HUES6 (cell line): ENCODE data around the gene GSTM3.

Experiments used
- H3K27ac ChIP-seq: 2 replicates; pipeline ENCODE4 v1.7.0; 2013; ENCODE audit warnings: low read depth, mild to moderate bottlenecking, low read length, inconsistent platforms
- H3K27me3 ChIP-seq: 2 replicates; pipeline ENCODE4 v1.6.1; 2013; ENCODE audit warnings: low read length; ENCODE audit not compliant: control insufficient read depth, insufficient read depth
- H3K36me3 ChIP-seq: 2 replicates; pipeline ENCODE4 v1.6.1; 2013; ENCODE audit warnings: low read length; ENCODE audit not compliant: control insufficient read depth, insufficient read depth
- H3K4me1 ChIP-seq: 2 replicates; pipeline ENCODE4 v1.6.1; 2013; ENCODE audit warnings: low read length; ENCODE audit not compliant: control insufficient read depth, insufficient read depth
- H3K4me3 ChIP-seq: 2 replicates; pipeline ENCODE4 v1.5.1; 2013; ENCODE audit warnings: low read depth, low read length
- H3K9ac ChIP-seq: one replicate; pipeline ENCODE4 v1.6.1; 2013; ENCODE audit warnings: mild to moderate bottlenecking, low read length
- H3K9me3 ChIP-seq: 2 replicates; pipeline ENCODE4 v1.6.1; 2013; ENCODE audit warnings: low read depth, low read length; ENCODE audit not compliant: control insufficient read depth, insufficient read depth

Gene GSTM3

GRCh38 chr1:109773900-109774485, 33.2 kb upstream of the GSTM3 start:
- H3K27ac ChIP-seq: no peak overlapping the region
- no peaks in the 10 kb centered on the region for H3K27me3 ChIP-seq
- H3K4me3 ChIP-seq: no peak overlapping the region
- peaks cover 12% of the 10 kb centered on the region; the same call in 1 of the 2 replicates for H3K4me1 ChIP-seq
- H3K36me3 ChIP-seq: no peaks in the 10 kb centered on the region
- H3K9ac ChIP-seq: no peak overlapping the region
- no peaks in the 10 kb centered on the region for H3K9me3 ChIP-seq

DNA sequence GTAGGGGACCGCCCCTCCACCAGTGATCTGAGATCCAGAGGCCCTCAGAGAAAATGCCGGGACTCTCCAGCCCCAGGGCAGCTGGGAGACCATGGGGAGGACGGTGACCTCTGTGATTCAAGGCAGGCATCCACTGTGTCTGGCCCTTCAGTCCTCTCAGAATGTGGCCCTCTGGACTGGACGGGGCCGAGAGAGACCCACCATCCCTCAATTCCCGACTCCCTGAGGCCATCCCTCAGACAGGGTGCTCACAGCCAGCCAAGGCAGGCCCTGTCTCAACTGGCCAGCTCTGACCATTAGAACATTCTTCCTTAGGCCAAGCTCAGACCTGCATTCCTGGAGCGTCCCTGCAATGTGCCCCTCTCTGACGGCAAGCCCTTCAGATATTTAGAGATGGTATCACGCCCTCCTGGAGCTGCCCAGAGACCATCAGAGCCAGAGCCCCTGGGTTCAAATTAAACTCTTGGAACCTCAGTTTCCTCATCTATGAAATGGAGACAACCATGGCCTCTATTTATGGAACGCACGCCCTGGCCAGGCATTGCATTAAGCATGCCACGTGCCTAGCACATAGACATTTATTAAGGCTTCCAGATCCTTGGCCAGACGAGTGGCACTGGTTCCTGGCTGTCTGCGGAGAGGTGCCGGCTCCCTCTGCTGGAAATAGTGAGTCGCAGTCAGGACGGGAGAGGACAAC, 32.5 kb upstream of the GSTM3 start:
- no peaks in the 10 kb centered on the region for H3K9me3 ChIP-seq
- no peak overlapping the region for H3K9ac ChIP-seq
- no peak overlapping the region for H3K4me3 ChIP-seq
- no peak overlapping the region for H3K27ac ChIP-seq
- H3K27me3 ChIP-seq: no peaks in the 10 kb centered on the region
- peaks cover 12% of the 10 kb centered on the region; the same call in 1 of the 2 replicates for H3K4me1 ChIP-seq
- no peaks in the 10 kb centered on the region for H3K36me3 ChIP-seq

GRCh38 chr1:109772658-109773202, 31.9 kb upstream of the GSTM3 start:
- Histone ChIP-seq H3K9me3 (no peaks in the 10 kb centered on the region), H3K27ac (no peak overlapping the region), H3K27me3 (no peaks in the 10 kb centered on the region), H3K4me3 (no peak overlapping the region), H3K9ac (no peak overlapping the region), H3K36me3 (no peaks in the 10 kb centered on the region), H3K4me1 (peaks cover 12% of the 10 kb centered on the region; the same call in 1 of the 2 replicates)

DNA sequence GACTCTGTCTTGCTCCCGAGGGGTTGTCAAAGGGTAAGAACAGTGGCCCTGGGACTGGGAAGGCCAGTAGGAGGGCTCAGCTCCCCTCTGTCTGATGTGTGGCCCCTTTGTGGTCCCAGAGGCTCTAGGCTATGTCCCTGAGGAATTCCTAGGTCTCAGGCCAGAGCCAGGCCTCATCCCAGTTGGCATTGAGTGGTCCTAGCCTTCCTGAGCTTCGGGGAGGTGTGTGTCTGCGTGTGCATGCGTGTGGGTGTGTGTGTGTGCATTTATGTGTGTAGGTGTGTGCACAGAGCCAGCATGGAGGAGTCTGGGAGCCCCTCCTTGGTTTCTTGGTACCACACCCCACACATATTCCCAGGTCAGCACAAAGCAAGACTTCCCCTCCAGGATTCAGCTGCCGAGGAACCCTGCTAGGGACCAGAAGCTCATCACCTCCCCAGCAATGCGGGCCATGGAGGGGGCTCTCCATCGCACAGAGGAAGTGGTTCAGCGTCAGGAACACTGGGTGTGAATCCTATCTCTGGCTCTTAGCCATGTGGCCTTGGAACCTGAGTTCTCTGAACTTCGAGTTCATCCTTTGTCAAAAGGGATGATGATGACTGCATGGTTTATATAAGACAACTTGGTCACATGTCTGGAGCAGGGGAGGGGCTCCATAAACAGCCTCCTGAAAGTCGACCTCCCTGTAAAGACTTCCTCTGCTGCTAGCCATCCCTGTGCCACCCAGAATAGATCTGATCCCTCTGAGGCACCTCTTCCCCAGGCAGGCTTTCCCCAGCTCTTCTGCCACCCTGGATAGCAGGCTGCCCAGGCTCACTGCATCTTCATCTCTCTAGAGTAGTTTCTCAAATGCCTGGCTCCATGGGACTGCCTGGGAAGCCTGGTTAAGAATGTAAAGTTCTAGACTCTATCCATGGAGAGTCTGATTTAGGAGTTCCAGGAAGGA, 31.1 kb upstream of the GSTM3 start:
- peaks cover 8% of the 10 kb centered on the region; the same call in 1 of the 2 replicates for H3K4me1 ChIP-seq
- H3K27ac ChIP-seq: no peak overlapping the region
- H3K9ac ChIP-seq: no peak overlapping the region
- H3K4me3 ChIP-seq: no peak overlapping the region
- H3K36me3 ChIP-seq: no peaks in the 10 kb centered on the region
- no peaks in the 10 kb centered on the region for H3K27me3 ChIP-seq
- H3K9me3 ChIP-seq: no peaks in the 10 kb centered on the region

GRCh38 chr1:109770331-109771095, 29.7 kb upstream of the GSTM3 start:
- H3K4me3 ChIP-seq: no peak overlapping the region
- H3K4me1 ChIP-seq: peaks cover 8% of the 10 kb centered on the region; the same call in 1 of the 2 replicates
- no peaks in the 10 kb centered on the region for H3K9me3 ChIP-seq
- no peak overlapping the region for H3K9ac ChIP-seq
- peaks cover 2% of the 10 kb centered on the region; the same call in 1 of the 2 replicates for H3K27me3 ChIP-seq
- no peaks in the 10 kb centered on the region for H3K36me3 ChIP-seq
- H3K27ac ChIP-seq: no peak overlapping the region

- Histone ChIP-seq H3K9me3 (no peaks in the 10 kb centered on the region), H3K9ac (no peak overlapping the region), H3K4me1 (peaks cover 8% of the 10 kb centered on the region; the same call in 1 of the 2 replicates), H3K36me3 (no peaks in the 10 kb centered on the region), H3K4me3 (no peak overlapping the region), H3K27me3 (peaks cover 2% of the 10 kb centered on the region; the same call in 1 of the 2 replicates), H3K27ac (no peak overlapping the region)
Observed at GRCh38 chr1:109769330-109770078, 28.7 kb upstream of the GSTM3 start.

DNA sequence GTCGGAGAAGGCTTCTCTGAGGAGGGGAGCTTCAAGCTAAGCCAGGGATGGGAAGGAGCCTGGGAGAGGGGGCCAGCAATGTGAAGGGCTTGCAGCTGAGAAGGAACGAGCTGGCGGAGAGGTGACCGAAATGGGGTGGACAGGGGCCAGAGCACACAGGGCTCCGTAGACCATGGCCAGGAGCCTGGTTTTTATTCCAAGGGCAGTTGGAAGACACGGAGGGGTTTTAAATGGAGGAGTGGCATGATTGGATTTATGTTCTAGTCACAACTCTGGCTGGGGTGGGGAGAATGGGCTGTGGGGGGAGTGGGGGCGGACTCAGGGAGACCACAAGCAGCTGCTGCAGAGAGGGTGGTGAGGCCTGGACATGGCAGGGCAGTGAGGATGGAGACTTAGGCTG, 28.0 kb upstream of the GSTM3 start:
- peaks cover 2% of the 10 kb centered on the region; the same call in 1 of the 2 replicates for H3K27me3 ChIP-seq
- H3K9me3 ChIP-seq: no peaks in the 10 kb centered on the region
- H3K4me1 ChIP-seq: peaks cover 8% of the 10 kb centered on the region; the same call in 1 of the 2 replicates
- no peak overlapping the region for H3K27ac ChIP-seq
- H3K9ac ChIP-seq: no peak overlapping the region
- H3K36me3 ChIP-seq: no peaks in the 10 kb centered on the region
- no peak overlapping the region for H3K4me3 ChIP-seq

DNA sequence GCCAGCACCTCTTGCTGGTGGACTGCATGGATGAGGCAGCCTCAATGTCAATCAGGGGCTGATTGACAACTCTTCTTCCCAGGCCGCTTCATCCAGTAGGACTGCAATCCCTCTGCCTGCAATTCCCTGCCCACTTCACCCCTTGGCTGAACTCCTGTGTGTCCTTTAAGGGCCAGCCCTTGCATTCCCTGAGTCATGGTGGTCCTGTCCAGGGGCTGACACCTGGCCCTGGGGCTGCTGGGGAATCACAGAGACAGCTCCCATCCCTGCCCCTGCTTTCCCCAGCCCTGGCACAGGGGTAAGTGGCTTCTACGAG, 27.5 kb upstream of the GSTM3 start:
- peaks cover 8% of the 10 kb centered on the region; the same call in 1 of the 2 replicates for H3K4me1 ChIP-seq
- no peaks in the 10 kb centered on the region for H3K9me3 ChIP-seq
- no peak overlapping the region for H3K27ac ChIP-seq
- H3K9ac ChIP-seq: no peak overlapping the region
- peaks cover 2% of the 10 kb centered on the region; the same call in 1 of the 2 replicates for H3K27me3 ChIP-seq
- no peak overlapping the region for H3K4me3 ChIP-seq
- H3K36me3 ChIP-seq: no peaks in the 10 kb centered on the region

DNA sequence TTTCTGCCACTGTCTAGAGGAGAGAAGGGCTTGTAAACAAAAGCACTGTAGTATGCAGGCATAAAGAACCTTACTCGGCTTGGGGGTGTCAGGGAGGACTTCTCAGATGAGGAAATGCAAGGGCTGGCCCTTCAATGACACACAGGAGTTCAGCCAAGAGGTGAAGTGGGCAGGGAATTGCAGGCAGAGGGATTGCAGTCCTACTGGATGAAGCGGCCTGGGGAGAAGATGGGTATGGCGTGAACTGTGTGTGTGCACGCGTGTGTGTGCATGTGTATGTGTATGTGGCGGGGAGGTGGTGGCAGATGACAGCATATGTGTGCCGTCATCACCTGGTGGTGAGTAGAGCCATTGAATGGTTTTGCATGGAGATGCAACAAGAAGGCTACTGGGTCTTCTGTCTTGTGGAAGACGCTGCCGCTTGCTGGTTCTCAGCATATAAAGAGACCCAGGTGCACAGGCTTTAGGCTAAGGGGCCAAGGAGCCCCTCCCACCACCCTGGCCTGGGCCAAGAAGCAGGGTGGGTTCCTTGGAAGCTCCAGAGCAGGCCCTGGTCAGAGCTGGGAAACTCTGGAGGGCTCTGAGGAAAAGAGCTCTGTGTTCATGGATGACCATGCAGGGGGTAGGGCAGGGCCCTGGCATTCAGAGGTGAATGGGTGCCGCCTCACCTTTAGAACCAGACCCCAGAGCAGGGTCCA, 26.9 kb upstream of the GSTM3 start:
- Histone ChIP-seq H3K4me1 (peaks cover 8% of the 10 kb centered on the region; the same call in 1 of the 2 replicates), H3K27ac (no peak overlapping the region), H3K36me3 (no peaks in the 10 kb centered on the region), H3K9me3 (no peaks in the 10 kb centered on the region), H3K27me3 (peaks cover 2% of the 10 kb centered on the region; the same call in 1 of the 2 replicates), H3K4me3 (no peak overlapping the region), H3K9ac (no peak overlapping the region)
